Heart left ventricle (tissue), 16 donors: Measurements from ENCODE around the gene VPS26B. TPM values are rescaled to one million over a fixed set of nuclear protein-coding genes. Genes with fewer than 3 reads are reported as not detected.

ENCODE experiments used
- ATAC-seq, 4 donors: fragments of 200-7000 bp; cut with Tn5 transposase; one replicate each; pipeline ENCODE4 v1.9.1; 2020 to 2022; ENCODE audit warnings: moderate library complexity in 4 of 4, mild to moderate bottlenecking in 3 of 4, moderate number of reproducible peaks in 1 of 4
- DNase-seq, 5 donors: peaks; one replicate each; pipeline ENCODE4 v3.0.0-alpha.2; 2020
- H3K27ac ChIP-seq, 12 donors: fragments of 200-600 bp; sonication (generic) in 4 of 12; one replicate each; pipeline versions ENCODE4 v1.5.0 to v1.8.0; 2016 to 2022; ENCODE audit warnings: mild to moderate bottlenecking in 2 of 12
- H3K27me3 ChIP-seq, 9 donors: fragments of 200-600 bp; sonication (generic) in 2 of 9; one replicate each; pipeline versions ENCODE4 v1.5.1 to v1.8.0; 2016 to 2022; ENCODE audit warnings: mild to moderate bottlenecking in 3 of 9
- H3K36me3 ChIP-seq, 9 donors: fragments of 200-600 bp; sonication (generic) in 2 of 9; one replicate each; pipeline versions ENCODE4 v1.5.0 to v1.8.0; 2018 to 2022; ENCODE audit warnings: mild to moderate bottlenecking in 2 of 9
- H3K4me1 ChIP-seq, 12 donors: fragments of 200-600 bp; sonication (generic) in 4 of 12; one replicate each; pipeline versions ENCODE4 v1.5.0 to v1.8.0; 2016 to 2022; ENCODE audit warnings: mild to moderate bottlenecking in 3 of 12
- H3K4me3 ChIP-seq, 12 donors: fragments of 200-600 bp; sonication (generic) in 4 of 12; one replicate each; pipeline versions ENCODE4 v1.5.0 to v1.8.0; 2017 to 2022; ENCODE audit warnings: mild to moderate bottlenecking in 9 of 12, moderate library complexity in 4 of 12
- H3K9me3 ChIP-seq, 12 donors: fragments of 200-600 bp; sonication (generic) in 4 of 12; one replicate each; pipeline versions ENCODE4 v1.5.0 to v1.8.0; 2016 to 2022; ENCODE audit warnings: mild to moderate bottlenecking in 1 of 12
- CTCF ChIP-seq, 12 donors: fragments of 200-600 bp; sonication (generic) in 4 of 12; IDR thresholded peaks; one replicate each; pipeline versions ENCODE4 v1.5.0 to v1.8.0; 2018 to 2022; ENCODE audit warnings: antibody characterized with exemption in 12 of 12, mild to moderate bottlenecking in 5 of 12
- POLR2A ChIP-seq, 2 donors: fragments of 450-650 bp; IDR thresholded peaks; one replicate each; pipeline ENCODE4 v1.6.1; 2017; ENCODE audit warnings: antibody characterized with exemption in 2 of 2, mild to moderate bottlenecking in 2 of 2, moderate library complexity in 2 of 2
- WGBS, 4 donors: extraction: QIAGEN DNeasy Blood & Tissue Kit in 2 of 4; methylation state at CpG; one replicate each; pipeline versions ENCODE4 v1.1.5 to v1.1.7; 2013 to 2018; 5-methylcytosine and 5-hydroxymethylcytosine counted together
- intact Hi-C, 10 donors: fragments of 100-400 bp; cut with DNase I; formaldehyde crosslinking; loops; one replicate each; pipeline versions ENCODE4 v1.11.1 to v1.14.2; 2022
- polyA plus RNA-seq, 2 donors: library from polyadenylated mRNA; stranded (reverse); fragments of 200-250 nt; gene quantifications; one replicate each; pipeline ENCODE4 v1.2.3, GENCODE V29; 2013
- total RNA-seq, 9 donors: library from RNA; depleted of rRNA in 2 of 9; stranded (reverse); fragments of >200 nt in 2 of 9; fragmentation: NEBNext Ultra II Directional in 3 of 9; extraction: Animal tissue kit (Norgen Biotek cat#: 25700) in 3 of 9; gene quantifications; one replicate each; pipeline versions ENCODE4 v1.1.0 to v1.2.4, GENCODE V29; 2016 to 2023
- donor health status: ischemic (EF 13 %, LVEDD 7.1; RV severe dilation, severe dysfunction).
- donor health status: healthy with polysubstance abuse.
- donor health status: DM: no; HTN: yes; CAD: no.
- donor health status: DM: no; HTN: no; CAD: no.
- donor health status: ischemic (EF 25% LVEDD 6.9; RV normal size, moderate dysfunction).
- donor health status: ischemic (EF 25% LVEDD 5.7; RV mildly dilated, moderate dysfunction).
- donor health status: healthy.
- donor health status: DM: yes; HTN: yes; CAD: no.
- donor health status: ischemic (EF 35%, LVEDD 5.7; RV mildly dilated, moderate dysfunction).
- donor health status: nonischemic (EF 11% LVEDD 7.7; RV severe dilation, severe dysfunction).
- donor health status: DM: yes; HTN: yes; CAD: no.
- donor health status: PGD.
- donor health status: ischemic (EF 29% LVEDD 5.4; RV normal size, mild dysfunction).
- donor health status: nonischemic (EF 23%, LVEDD 6.1; RV moderate dilation, normal function).

VPS26B gene
- total and polyA plus RNA-seq, 11 donors: 19.6 to 49.6 (median 37.7) TPM

GRCh38 chr11:134294664-134295063 lies 70.2 kb downstream of the VPS26B start:
- no peaks in the 10 kb centered on the region for H3K9me3 ChIP-seq
- no peak overlapping the region for H3K27ac ChIP-seq
- no peak overlapping the region for H3K4me3 ChIP-seq
- H3K27me3 ChIP-seq: peaks cover 0 to 8% (median 0%) of the 10 kb centered on the region in 9 donors
- WGBS, 4 donors: 66 to 92% (median 86%) methylated on average over 9 of the region's 9 CpGs
- intact Hi-C loops: no loop called here
- H3K36me3 ChIP-seq: no peaks in the 10 kb centered on the region
- ATAC-seq (no peak), DNase-seq (no peak)
- no peaks in the 10 kb centered on the region for H3K4me1 ChIP-seq
- no peak for TF ChIP-seq POLR2A (IDR thresholded peaks at IDR 0.05)
- TF ChIP-seq CTCF (IDR thresholded peaks at IDR 0.05): no peak

Other genes starting within 250 kb of the VPS26B start
- 10 to 100 TPM; 23.4 to 56.9 (median 34.3) TPM for gene JAM3, start 155.6 kb upstream of the VPS26B start, total RNA-seq
- gene JAM3, start 155.6 kb upstream of the VPS26B start, polyA plus RNA-seq: 10 to 100 TPM; 11.9 to 18.5 TPM
- 10 to 100 TPM in 6 of 9 donors, 1 to 10 TPM in 3; 9.4 to 18.8 (median 11.0) TPM for gene NCAPD3, start 704 bp upstream of the VPS26B start, total RNA-seq
- 1 to 10 TPM; 4.7 to 9.8 TPM for gene NCAPD3, start 704 bp upstream of the VPS26B start, polyA plus RNA-seq
- gene THYN1, start 28.7 kb downstream of the VPS26B start, total RNA-seq: 10 to 100 TPM; 34.1 to 47.8 (median 41.9) TPM
- gene THYN1, start 28.7 kb downstream of the VPS26B start, polyA plus RNA-seq: 10 to 100 TPM; 48.8 to 59.4 TPM
- 10 to 100 TPM; 23.2 to 48.2 (median 38.9) TPM for gene ACAD8, start 28.9 kb downstream of the VPS26B start, total RNA-seq
- gene ACAD8, start 28.9 kb downstream of the VPS26B start, polyA plus RNA-seq: 10 to 100 TPM; 21.0 to 37.1 TPM
- not detected for gene GLB1L3, start 51.7 kb downstream of the VPS26B start, total RNA-seq
- not detected for gene GLB1L3, start 51.7 kb downstream of the VPS26B start, polyA plus RNA-seq
- gene GLB1L2, start 107.3 kb downstream of the VPS26B start, total RNA-seq: 1 to 10 TPM in 1 of 9 donors, under 1 TPM in 6, not detected in 2; 0.19 to 1.3 (median 0.37) TPM
- under 1 TPM; 0.15 to 0.42 TPM for gene GLB1L2, start 107.3 kb downstream of the VPS26B start, polyA plus RNA-seq
- under 1 TPM in 6 of 9 donors, not detected in 3; 0.05 to 0.64 (median 0.15) TPM for gene B3GAT1, start 187.6 kb downstream of the VPS26B start, total RNA-seq
- gene B3GAT1, start 187.6 kb downstream of the VPS26B start, polyA plus RNA-seq: under 1 TPM in 1 of 2 donors, not detected in 1; 0.04 TPM